ENCODE data around the gene KIF25.

The KIF25 gene

GRCh38 chr6:168062346-168063289 is 65.1 kb downstream of the KIF25 start:
- TF ChIP-seq, protein P1, sequence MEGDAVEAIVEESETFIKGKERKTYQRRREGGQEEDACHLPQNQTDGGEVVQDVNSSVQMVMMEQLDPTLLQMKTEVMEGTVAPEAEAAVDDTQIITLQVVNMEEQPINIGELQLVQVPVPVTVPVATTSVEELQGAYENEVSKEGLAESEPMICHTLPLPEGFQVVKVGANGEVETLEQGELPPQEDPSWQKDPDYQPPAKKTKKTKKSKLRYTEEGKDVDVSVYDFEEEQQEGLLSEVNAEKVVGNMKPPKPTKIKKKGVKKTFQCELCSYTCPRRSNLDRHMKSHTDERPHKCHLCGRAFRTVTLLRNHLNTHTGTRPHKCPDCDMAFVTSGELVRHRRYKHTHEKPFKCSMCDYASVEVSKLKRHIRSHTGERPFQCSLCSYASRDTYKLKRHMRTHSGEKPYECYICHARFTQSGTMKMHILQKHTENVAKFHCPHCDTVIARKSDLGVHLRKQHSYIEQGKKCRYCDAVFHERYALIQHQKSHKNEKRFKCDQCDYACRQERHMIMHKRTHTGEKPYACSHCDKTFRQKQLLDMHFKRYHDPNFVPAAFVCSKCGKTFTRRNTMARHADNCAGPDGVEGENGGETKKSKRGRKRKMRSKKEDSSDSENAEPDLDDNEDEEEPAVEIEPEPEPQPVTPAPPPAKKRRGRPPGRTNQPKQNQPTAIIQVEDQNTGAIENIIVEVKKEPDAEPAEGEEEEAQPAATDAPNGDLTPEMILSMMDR (IDR thresholded peaks at IDR 0.05; ENCODE audit: low read depth, low read length): no peak
- H3K4me3 ChIP-seq (replicated peaks in 1 of 2; ENCODE audit: low read depth in 2 of 2, low read length in 2 of 2): no peak overlapping the region
- no peak for DNase-seq (ENCODE audit: low read depth in 2 of 2)

GRCh38 chr6:168063431-168063830 is 66.0 kb downstream of the KIF25 start:
- no peak overlapping the region for H3K4me3 ChIP-seq (replicated peaks in 1 of 2; ENCODE audit: low read depth in 2 of 2, low read length in 2 of 2)
- TF ChIP-seq, protein P1 (IDR thresholded peaks at IDR 0.05; ENCODE audit: low read depth, low read length): no peak
- no peak for DNase-seq (ENCODE audit: low read depth in 2 of 2)

GRCh38 chr6:168064226-168064807 is 66.8 kb downstream of the KIF25 start:
- no peak for DNase-seq (ENCODE audit: low read depth in 2 of 2)
- TF ChIP-seq, protein P1 (IDR thresholded peaks at IDR 0.05; ENCODE audit: low read depth, low read length): no peak
- no peak overlapping the region for H3K4me3 ChIP-seq (replicated peaks in 1 of 2; ENCODE audit: low read depth in 2 of 2, low read length in 2 of 2)

- no peak for DNase-seq (ENCODE audit: low read depth in 2 of 2)
- no peak overlapping the region for H3K4me3 ChIP-seq (replicated peaks in 1 of 2; ENCODE audit: low read depth in 2 of 2, low read length in 2 of 2)
Measured at GRCh38 chr6:168067081-168067759, 69.7 kb downstream of the KIF25 start.

DNA sequence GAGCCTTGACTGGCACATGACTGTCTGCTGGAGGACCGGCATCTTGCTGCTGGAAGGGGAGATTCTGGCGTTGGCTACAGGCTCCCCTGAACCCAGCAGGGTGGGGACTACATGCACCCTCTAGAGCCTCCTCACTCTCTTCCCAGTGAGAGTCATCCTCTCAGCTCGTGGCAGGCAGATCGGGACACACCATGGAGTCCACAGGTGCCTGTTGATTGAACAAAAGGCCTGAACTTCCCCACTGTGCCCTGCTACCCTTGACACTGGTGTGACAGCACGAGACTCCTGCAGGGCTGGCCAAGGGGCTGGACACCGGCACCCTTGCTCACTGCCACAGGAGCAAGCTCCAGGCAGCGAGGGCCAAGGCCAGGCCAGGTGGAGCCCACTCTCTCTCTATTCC is 73.3 kb downstream of the KIF25 start:
- no peak for DNase-seq (ENCODE audit: low read depth in 2 of 2)
- TF ChIP-seq, protein P1 (IDR thresholded peaks at IDR 0.05; ENCODE audit: low read depth, low read length): no peak
- H3K4me3 ChIP-seq (replicated peaks in 1 of 2; ENCODE audit: low read depth in 2 of 2, low read length in 2 of 2): no peak overlapping the region

More at GRCh38 chr6:168067081-168067759, 69.7 kb downstream of the KIF25 start:
- TF ChIP-seq, protein P1 (IDR thresholded peaks at IDR 0.05; ENCODE audit: low read depth, low read length): no peak

DNA sequence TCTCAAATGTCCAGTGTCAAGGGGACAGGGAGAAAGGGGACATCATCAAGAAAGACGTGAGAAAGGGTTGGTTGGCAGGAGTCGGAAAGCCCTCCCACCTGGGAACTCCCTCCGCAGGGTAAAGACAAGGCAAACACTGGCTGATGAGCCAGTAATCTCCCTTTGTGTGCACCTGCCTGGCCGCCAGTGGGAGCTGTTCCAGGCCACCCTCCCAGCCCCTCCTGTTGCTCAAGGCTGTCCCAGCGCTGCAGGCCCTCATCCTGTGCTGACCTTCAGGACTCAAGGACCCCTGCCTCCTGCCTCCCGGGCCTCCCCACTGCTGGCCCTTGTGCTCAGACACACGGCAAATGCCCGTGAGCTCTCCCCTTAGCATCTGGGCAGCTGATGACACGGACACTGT is 74.1 kb downstream of the KIF25 start:
- TF ChIP-seq, protein P1 (IDR thresholded peaks at IDR 0.05; ENCODE audit: low read depth, low read length): no peak
- H3K4me3 ChIP-seq (replicated peaks in 1 of 2; ENCODE audit: low read depth in 2 of 2, low read length in 2 of 2): no peak overlapping the region
- DNase-seq (ENCODE audit: low read depth in 2 of 2): no peak

Data from cardiac fibroblast (primary cell).